ENCODE data around the gene FMC1.

DNA sequence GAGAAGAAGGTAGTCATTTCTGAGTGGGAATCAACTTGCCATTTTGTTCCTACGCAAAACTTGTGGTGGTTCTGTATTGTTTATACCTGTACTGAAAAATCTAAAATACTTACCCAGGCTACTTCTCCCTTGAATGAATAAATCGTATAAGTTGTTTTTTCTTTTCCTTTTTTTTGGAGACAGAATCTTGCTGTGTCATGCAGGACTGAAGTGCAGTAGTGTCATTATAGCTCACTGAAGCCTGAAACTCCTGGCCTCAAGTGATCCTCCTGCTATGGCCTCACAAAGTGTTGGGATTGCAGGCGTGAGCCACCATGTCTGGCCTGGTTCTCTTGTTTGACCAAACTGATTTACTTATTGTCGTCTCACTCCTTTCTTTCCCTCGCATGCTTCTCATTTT is 46.5 kb downstream of the FMC1 start:
- no peak for TF ChIP-seq POLR2A (IDR thresholded peaks at IDR 0.05)
- TF ChIP-seq, protein P1, sequence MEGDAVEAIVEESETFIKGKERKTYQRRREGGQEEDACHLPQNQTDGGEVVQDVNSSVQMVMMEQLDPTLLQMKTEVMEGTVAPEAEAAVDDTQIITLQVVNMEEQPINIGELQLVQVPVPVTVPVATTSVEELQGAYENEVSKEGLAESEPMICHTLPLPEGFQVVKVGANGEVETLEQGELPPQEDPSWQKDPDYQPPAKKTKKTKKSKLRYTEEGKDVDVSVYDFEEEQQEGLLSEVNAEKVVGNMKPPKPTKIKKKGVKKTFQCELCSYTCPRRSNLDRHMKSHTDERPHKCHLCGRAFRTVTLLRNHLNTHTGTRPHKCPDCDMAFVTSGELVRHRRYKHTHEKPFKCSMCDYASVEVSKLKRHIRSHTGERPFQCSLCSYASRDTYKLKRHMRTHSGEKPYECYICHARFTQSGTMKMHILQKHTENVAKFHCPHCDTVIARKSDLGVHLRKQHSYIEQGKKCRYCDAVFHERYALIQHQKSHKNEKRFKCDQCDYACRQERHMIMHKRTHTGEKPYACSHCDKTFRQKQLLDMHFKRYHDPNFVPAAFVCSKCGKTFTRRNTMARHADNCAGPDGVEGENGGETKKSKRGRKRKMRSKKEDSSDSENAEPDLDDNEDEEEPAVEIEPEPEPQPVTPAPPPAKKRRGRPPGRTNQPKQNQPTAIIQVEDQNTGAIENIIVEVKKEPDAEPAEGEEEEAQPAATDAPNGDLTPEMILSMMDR (IDR thresholded peaks at IDR 0.05): no peak

All from suprapubic skin (tissue), 3 donors.